K562 (cell line): Measurements from ENCODE around the gene HHATL. TPM values are rescaled to one million over a fixed set of nuclear protein-coding genes. Genes with fewer than 3 reads are reported as not detected.

ENCODE experiments used
- ARID3A ChIP-seq: IDR thresholded peaks from 2 replicates; pipeline ENCODE4 v1.6.1; 2012; ENCODE audit warnings: low read depth, low read length, improper control_type of control experiment, borderline replicate concordance
- CREB3L1 ChIP-seq: fragments of 450-650 bp; IDR thresholded peaks from 2 replicates; pipeline ENCODE4 v1.6.1; 2014; ENCODE audit warnings: low read depth, mild to moderate bottlenecking, moderate library complexity, borderline replicate concordance
- CSDE1 ChIP-seq, 2 experiments: fragments of 450-650 bp; IDR thresholded peaks; 2 replicates each; pipeline ENCODE4 v1.6.1; 2016; ENCODE audit warnings: mild to moderate bottlenecking in 1 of 2
- ESRRB ChIP-seq: fragments of 250-450 bp; sonication (Bioruptor Pico); IDR thresholded peaks from 2 replicates; pipeline ENCODE4 v1.5.0; 2020; ENCODE audit warnings: mild to moderate bottlenecking, moderate library complexity, borderline replicate concordance
- GABPA ChIP-seq: fragments of 200-800 bp; sonication (Bioruptor generic); conservative IDR thresholded peaks from 2 replicates; pipeline ENCODE4 v1.6.1; 2016; ENCODE audit warnings: low read depth, missing genetic modification characterization, missing compliant biosample characterization
- GATAD2B ChIP-seq: fragments of 450-650 bp; IDR thresholded peaks from 2 replicates; pipeline ENCODE4 v1.6.1; 2017; ENCODE audit warnings: mild to moderate bottlenecking, borderline replicate concordance
- KDM2B ChIP-seq: fragments of 250-450 bp; sonication (Bioruptor Pico); IDR thresholded peaks from 2 replicates; pipeline ENCODE4 v1.8.0; 2021; ENCODE audit warnings: mild to moderate bottlenecking, moderate library complexity
- LCOR ChIP-seq: sonication (generic); formaldehyde crosslinking; IDR thresholded peaks from 2 replicates; pipeline ENCODE4 v1.8.0; 2022; ENCODE audit warnings: mild to moderate bottlenecking, missing genetic modification reagents
- MNT ChIP-seq, 2 experiments: fragments of 450-650 bp; conservative IDR thresholded peaks; 2 replicates each; pipeline ENCODE4 v1.6.1; 2017; ENCODE audit warnings: mild to moderate bottlenecking in 2 of 2, moderate library complexity in 2 of 2
- NUFIP1 ChIP-seq: fragments of 450-650 bp; IDR thresholded peaks from 2 replicates; pipeline ENCODE4 v1.6.1; 2018; ENCODE audit not compliant: partially characterized antibody
- PCBP2 ChIP-seq: fragments of 200-400 bp; formaldehyde crosslinking; IDR thresholded peaks from 2 replicates; pipeline ENCODE4 v1.6.1; 2018; ENCODE audit warnings: low read length, low read depth, mild to moderate bottlenecking, moderate library complexity; ENCODE audit not compliant: poor library complexity, severe bottlenecking
- RAD21 ChIP-seq, 2 experiments: fragments of 250-450 bp in 1 of 2; fragments of 450-650 bp in 1 of 2; sonication (Bioruptor Pico) in 1 of 2; formaldehyde crosslinking in 1 of 2; IDR thresholded peaks in 1 of 2; conservative IDR thresholded peaks in 1 of 2; 2 replicates each; pipeline versions ENCODE4 v1.4.0 to v1.8.0; 2020 to 2022; ENCODE audit warnings: mild to moderate bottlenecking in 2 of 2, moderate library complexity in 1 of 2
- RAD51 ChIP-seq: fragments of 450-650 bp; IDR thresholded peaks from 2 replicates; pipeline ENCODE4 v1.7.1; 2016; ENCODE audit warnings: low read depth, mild to moderate bottlenecking, borderline replicate concordance
- RNF2 ChIP-seq: sonication (generic); IDR thresholded peaks from 2 replicates; pipeline ENCODE4 v1.6.1; 2016
- SMARCA4 ChIP-seq: fragments of 450-650 bp; IDR thresholded peaks from 2 replicates; pipeline ENCODE4 v1.6.1; 2016
- STAG1 ChIP-seq: sonication (generic); formaldehyde crosslinking; IDR thresholded peaks from 2 replicates; pipeline ENCODE4 v1.5.0; 2020; ENCODE audit warnings: missing genetic modification reagents, borderline replicate concordance
- ZHX1 ChIP-seq: fragments of 150-350 bp; conservative IDR thresholded peaks from 2 replicates; pipeline ENCODE4 v1.6.1; 2014; ENCODE audit warnings: low read length
- ZNF449 ChIP-seq: fragments of 250-450 bp; sonication (Bioruptor Pico); IDR thresholded peaks from 2 replicates; pipeline ENCODE4 v1.8.0; 2022; ENCODE audit warnings: moderate library complexity, mild to moderate bottlenecking, inconsistent platforms
- ZNF699 ChIP-seq: fragments of 250-450 bp; sonication (Bioruptor Pico); IDR thresholded peaks from 2 replicates; pipeline ENCODE4 v1.8.0; 2021; ENCODE audit warnings: mild to moderate bottlenecking, moderate library complexity; ENCODE audit not compliant: insufficient replicate concordance
- polyA plus RNA-seq, 8 experiments: library from polyadenylated mRNA; depleted of rRNA in 4 of 8; stranded (reverse) in 5 of 8; unstranded in 3 of 8; fragments of >200 nt; fragmentation: Nextera tagmentation in 2 of 8; fragmentation: Illumina TruSeq in 1 of 8; extraction: Ambion mirVana in 2 of 8; extraction: Trizol in 1 of 8; gene quantifications; 2 replicates each; pipeline versions ENCODE4 v1.2.1 to v1.2.3, GENCODE V29; 2011 to 2014; ENCODE audit warnings: inconsistent platforms in 1 of 8, missing spikeins in 1 of 8
- total RNA-seq, 7 experiments: library from RNA; depleted of rRNA in 6 of 7; stranded (reverse); fragments of >200 nt in 6 of 7; fragmentation: Illumina TruSeq in 2 of 7; extraction: Trizol in 2 of 7; gene quantifications; 2 replicates each; pipeline versions ENCODE4 v1.2.1 to v1.2.3, GENCODE V29; 2011 to 2021; ENCODE audit warnings: low replicate concordance in 1 of 7

HHATL gene
- total and polyA plus RNA-seq, 9 of the 15 experiments (the other 6 are each of a cell fraction or from before 2014, with no cell fraction given), result not detected

GRCh38 chr3:42683875-42684598 lies 18.6 kb downstream of the HHATL start (continued):
- TF ChIP-seq ARID3A, result no peak
- TF ChIP-seq KDM2B (CRISPR knock-in tag), result no peak
- no peak for TF ChIP-seq NUFIP1
- TF ChIP-seq MNT (conservative IDR thresholded peaks at IDR 0.05), result peak in 1 of 2 experiments; percentile 30; a peak in 1 of 4 replicates
- TF ChIP-seq ZNF699, result no peak
- TF ChIP-seq CSDE1 (IDR thresholded peaks at IDR 0.05), result no peak
- TF ChIP-seq GATAD2B, result no peak
- TF ChIP-seq RAD21 (CRISPR knock-in tag; conservative IDR thresholded peaks at IDR 0.05 in 1 of 2, IDR thresholded peaks at IDR 0.05 in 1 of 2), result no peak
- TF ChIP-seq ESRRB, result no peak
- no peak for TF ChIP-seq PCBP2
- TF ChIP-seq CREB3L1, result no peak
- no peak for TF ChIP-seq RNF2
- TF ChIP-seq GABPA (tag), result no peak
- TF ChIP-seq LCOR, result no peak
- no peak for TF ChIP-seq STAG1 (CRISPR knock-in tag)
- no peak for TF ChIP-seq RAD51
- no peak for TF ChIP-seq ZHX1
- TF ChIP-seq SMARCA4, result peak; percentile 59
- TF ChIP-seq ZNF449 (CRISPR knock-in tag), result no peak
